SU-DHL-6 (cell line): ENCODE data around the gene KDM2A.
A peak's percentile ranks its signal among the peaks of the same experiment; 100 is the strongest.

ENCODE experiments used
- H2AFZ ChIP-seq: fragments of 200-600 bp; sonication (generic); 2 replicates; pipeline ENCODE4 v1.6.1; 2014; ENCODE audit warnings: low read depth, mild to moderate bottlenecking, moderate library complexity, mixed read lengths, antibody characterized with exemption, low read length; ENCODE audit not compliant: severe bottlenecking
- H3F3A ChIP-seq: fragments of 200-600 bp; shearing (Covaris generic); 2 replicates; pipeline ENCODE4 v1.6.0; 2016; ENCODE audit warnings: antibody characterized with exemption, mild to moderate bottlenecking; ENCODE audit not compliant: insufficient read depth
- H3K27ac ChIP-seq: fragments of 200-600 bp; sonication (generic); 2 replicates; pipeline ENCODE4 v1.5.1; 2016; ENCODE audit warnings: low read depth, mild to moderate bottlenecking, low read length, moderate library complexity, mixed read lengths
- H3K27me3 ChIP-seq: fragments of 200-600 bp; sonication (generic), shearing (Covaris generic); 2 replicates; pipeline ENCODE4 v1.6.0; 2014; ENCODE audit warnings: mild to moderate bottlenecking, low read length
- H3K36me3 ChIP-seq: fragments of 200-600 bp; sonication (generic); 2 replicates; pipeline ENCODE4 v1.6.1; 2014; ENCODE audit warnings: mild to moderate bottlenecking, low read length, mixed read lengths
- H3K4me2 ChIP-seq: fragments of 300-600, 200-600 bp; shearing (Covaris generic), sonication (generic); 2 replicates; pipeline ENCODE4 v1.6.0; 2014; ENCODE audit warnings: low read length, low read depth, mild to moderate bottlenecking; ENCODE audit not compliant: poor library complexity, severe bottlenecking
- H3K4me3 ChIP-seq: fragments of 200-600 bp; sonication (generic); 2 replicates; pipeline ENCODE4 v1.5.1; 2014; ENCODE audit warnings: antibody characterized with exemption, low read length, mild to moderate bottlenecking, mixed read lengths; ENCODE audit not compliant: insufficient read depth, poor library complexity, severe bottlenecking
- H3K79me2 ChIP-seq: fragments of 200-600 bp; sonication (generic); 2 replicates; pipeline ENCODE4 v1.6.1; 2014; ENCODE audit warnings: mild to moderate bottlenecking, low read length, moderate library complexity; ENCODE audit not compliant: insufficient read depth
- H3K9ac ChIP-seq: fragments of 200-600 bp; sonication (generic); 2 replicates; pipeline ENCODE4 v1.7.0; 2014; ENCODE audit warnings: mild to moderate bottlenecking, low read length
- H3K9me2 ChIP-seq: fragments of 200-600 bp; sonication (generic); replicated peaks from 2 replicates; pipeline ENCODE4 v1.6.1; 2014; ENCODE audit warnings: low read length; ENCODE audit not compliant: insufficient read depth
- H3K9me3 ChIP-seq: fragments of 200-600 bp; sonication (generic); 2 replicates; pipeline ENCODE4 v1.6.1; 2014; ENCODE audit warnings: low read length, mixed read lengths; ENCODE audit not compliant: insufficient read depth
- H4K20me1 ChIP-seq: fragments of 200-600 bp; sonication (generic); 2 replicates; pipeline ENCODE4 v1.6.1; 2014; ENCODE audit warnings: low read depth, mild to moderate bottlenecking, antibody characterized with exemption, low read length, moderate library complexity, mixed read lengths
- CTCF ChIP-seq: fragments of 200-600 bp; sonication (generic); IDR thresholded peaks from one replicate; pipeline ENCODE4 v1.5.1; 2017; ENCODE audit warnings: antibody characterized with exemption, mild to moderate bottlenecking, low read length, moderate library complexity; ENCODE audit not compliant: insufficient read depth, poor library complexity, severe bottlenecking
- EZH2phosphoT487 ChIP-seq: fragments of 200-600 bp; sonication (generic), shearing (Covaris generic); conservative IDR thresholded peaks from 2 replicates; pipeline ENCODE4 v1.6.1; 2018; ENCODE audit warnings: mild to moderate bottlenecking, antibody characterized with exemption, low read length, moderate library complexity, mixed read lengths

Gene KDM2A

GRCh38 chr11:67237574-67237973, 118.5 kb downstream of the KDM2A start:
- Histone ChIP-seq H3K9ac (no peak overlapping the region), H3K4me3 (no peak overlapping the region), H3K36me3 (no peaks in the 10 kb centered on the region), H4K20me1 (no peaks in the 10 kb centered on the region), H3K27ac (no peak overlapping the region), H3K4me2 (no peak overlapping the region), H3F3A (peaks cover 23% of the 10 kb centered on the region), H3K9me2 (no peaks in the 10 kb centered on the region), H3K9me3 (no peaks in the 10 kb centered on the region), H3K79me2 (peaks cover 25% of the 10 kb centered on the region), H2AFZ (no peak overlapping the region), H3K27me3 (no peaks in the 10 kb centered on the region)
- no peak for TF ChIP-seq EZH2phosphoT487
- no peak for TF ChIP-seq CTCF

DNA sequence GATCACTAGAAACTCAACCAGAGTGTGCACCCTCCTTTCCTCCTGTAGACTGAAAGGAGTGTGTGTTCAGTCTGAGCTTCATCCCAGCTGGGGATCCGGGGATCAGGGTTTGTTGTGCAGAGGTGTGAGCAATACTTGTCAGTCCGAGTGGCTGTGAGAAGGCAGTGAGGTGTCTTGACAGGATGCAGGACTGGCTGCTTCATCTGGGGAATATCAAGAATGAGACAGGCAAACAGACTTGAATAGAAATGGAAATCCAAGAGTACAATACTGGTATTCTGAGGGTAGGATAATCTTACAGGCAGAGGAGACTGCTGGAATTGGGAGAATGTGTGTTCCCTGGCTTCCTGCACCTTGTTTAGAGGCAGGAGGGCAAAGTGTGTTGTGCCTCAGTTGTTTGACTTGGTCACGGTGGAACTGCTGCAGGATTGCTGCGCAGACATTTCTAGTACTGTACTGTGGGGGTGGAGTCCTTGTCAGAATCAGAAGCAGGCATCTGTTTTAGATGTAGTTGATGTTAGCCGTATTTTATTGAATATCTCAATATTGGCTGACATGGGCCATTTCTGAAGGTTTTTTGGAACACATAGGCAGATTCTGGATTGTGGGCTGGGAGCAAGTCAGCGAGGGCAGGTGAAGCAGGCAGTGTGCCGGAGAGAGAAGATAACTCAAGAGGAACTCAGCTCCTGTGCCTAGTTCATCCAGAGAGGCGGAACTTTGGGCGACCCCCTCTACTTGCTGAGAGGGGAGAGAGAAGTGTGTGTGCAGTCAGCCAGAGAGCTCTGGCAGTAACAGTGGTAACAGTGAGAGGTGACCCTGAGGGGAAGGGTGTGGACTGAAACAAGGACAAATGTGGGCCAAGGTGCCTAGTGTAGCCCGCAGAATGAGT, 120.1 kb downstream of the KDM2A start:
- Histone ChIP-seq H3K4me3 (peak overlapping the region; percentile 34), H3K4me2 (peak overlapping the region; percentile 60), H3K9me3 (no peaks in the 10 kb centered on the region), H3K9me2 (no peaks in the 10 kb centered on the region), H4K20me1 (no peaks in the 10 kb centered on the region), H3K79me2 (peaks cover 40% of the 10 kb centered on the region), H3F3A (peaks cover 23% of the 10 kb centered on the region), H3K27ac (peak overlapping the region; percentile 51), H3K36me3 (peaks cover 4% of the 10 kb centered on the region; the same call in 1 of the 2 replicates), H2AFZ (peak overlapping the region; percentile 3), H3K9ac (peak overlapping the region; percentile 47), H3K27me3 (no peaks in the 10 kb centered on the region)
- TF ChIP-seq CTCF: no peak
- TF ChIP-seq EZH2phosphoT487: no peak

DNA sequence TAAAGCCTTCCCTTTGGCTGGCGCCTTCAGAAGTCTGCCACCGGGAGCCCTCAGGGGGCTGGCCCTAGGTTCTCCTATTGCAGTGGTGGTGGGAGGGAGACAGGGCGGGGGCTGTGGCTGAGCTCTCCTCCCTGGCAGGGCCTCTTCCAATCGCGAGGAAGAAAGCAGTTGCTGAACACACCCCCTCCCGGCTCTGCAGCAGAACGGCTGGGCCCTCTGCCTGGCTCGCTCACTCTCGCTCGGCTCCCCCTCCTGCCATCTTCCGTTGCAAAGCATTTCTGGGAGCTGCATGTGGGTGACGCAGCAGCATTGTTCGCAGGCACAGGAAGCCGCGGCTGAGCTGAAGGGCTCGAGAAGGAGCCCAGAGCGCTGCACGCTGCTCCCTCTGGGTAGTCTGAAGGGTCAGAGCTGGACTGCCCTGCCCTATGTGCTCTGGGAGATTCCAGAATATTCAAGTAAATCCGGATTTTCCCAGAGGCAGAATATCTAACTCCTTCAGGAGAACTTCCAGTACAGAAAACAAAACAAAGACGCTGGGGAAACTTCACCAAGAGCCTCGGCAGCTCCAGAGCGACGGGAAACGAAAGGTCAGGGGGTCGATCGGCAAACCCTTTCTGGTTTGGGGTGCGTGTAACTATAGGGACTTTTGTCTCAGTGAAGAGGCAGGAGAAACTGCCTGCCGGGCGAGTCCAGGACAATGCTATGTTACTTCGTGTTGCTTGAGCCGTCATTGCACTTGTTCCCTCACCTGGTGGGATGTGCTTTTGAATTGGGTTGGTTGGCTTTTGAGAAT, 120.9 kb downstream of the KDM2A start:
- no peaks in the 10 kb centered on the region for H3K9me3 ChIP-seq
- peak overlapping the region; percentile 70 for H3K4me3 ChIP-seq
- H4K20me1 ChIP-seq: no peaks in the 10 kb centered on the region
- H3K79me2 ChIP-seq: peaks cover 44% of the 10 kb centered on the region
- H3F3A ChIP-seq: peaks cover 23% of the 10 kb centered on the region
- peak overlapping the region; percentile 77 for H3K4me2 ChIP-seq
- no peaks in the 10 kb centered on the region for H3K27me3 ChIP-seq
- TF ChIP-seq EZH2phosphoT487 (no peak), CTCF (no peak)
- peaks cover 7% of the 10 kb centered on the region for H3K36me3 ChIP-seq
- H2AFZ ChIP-seq: no peak overlapping the region
- H3K27ac ChIP-seq: peak overlapping the region; percentile 71
- H3K9me2 ChIP-seq: no peaks in the 10 kb centered on the region
- peak overlapping the region; percentile 78 for H3K9ac ChIP-seq
